ENCODE data around the gene TDRD12.

Gene TDRD12

DNA sequence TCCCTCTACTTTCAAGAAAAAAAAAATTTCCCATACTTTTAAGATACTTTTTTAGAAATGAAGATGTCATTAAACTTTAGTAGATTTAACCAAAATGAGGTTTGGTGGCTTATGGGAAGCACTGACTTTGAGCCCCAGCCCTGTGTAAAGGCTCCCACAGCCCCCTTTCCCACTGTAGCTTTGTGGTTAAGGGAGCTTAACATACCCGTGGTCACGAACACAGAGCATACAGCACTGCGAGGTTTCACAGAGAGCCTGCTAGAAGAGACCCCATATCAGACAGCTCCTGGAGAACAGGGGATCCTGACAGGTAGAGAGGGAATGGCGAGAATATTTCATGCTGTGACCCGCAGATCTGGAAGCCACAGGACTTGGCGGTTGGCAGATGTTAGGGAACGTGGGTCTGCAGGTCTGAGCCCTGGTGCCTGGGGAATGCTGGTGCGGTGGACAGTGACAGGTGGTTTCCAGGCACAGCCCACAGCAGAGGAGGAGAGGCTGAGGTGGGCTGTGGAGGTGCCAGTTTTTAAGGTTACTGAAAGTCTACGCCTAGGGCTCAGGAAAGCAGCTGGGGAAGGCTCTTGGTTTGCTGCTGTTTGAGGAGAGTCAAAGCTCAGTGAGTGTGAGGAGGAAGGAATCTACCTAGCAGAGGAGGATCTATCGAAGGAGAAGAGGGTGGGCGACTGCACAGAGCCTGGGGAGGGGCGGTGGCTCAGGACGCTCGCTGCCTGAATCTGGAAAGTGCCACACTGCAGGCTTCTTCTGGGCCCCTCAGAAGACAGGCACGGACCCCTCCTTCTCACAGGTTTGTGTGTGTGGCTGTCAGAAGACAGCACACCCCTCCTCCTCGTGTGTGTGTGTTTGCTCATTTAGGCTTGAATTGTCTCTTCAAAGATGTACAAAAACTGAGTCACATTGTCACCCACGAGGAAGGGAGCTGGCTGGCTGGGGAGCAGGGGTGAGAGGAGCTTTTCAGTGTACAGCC, 100.1 kb downstream of the TDRD12 start:
- TF ChIP-seq, protein P1, sequence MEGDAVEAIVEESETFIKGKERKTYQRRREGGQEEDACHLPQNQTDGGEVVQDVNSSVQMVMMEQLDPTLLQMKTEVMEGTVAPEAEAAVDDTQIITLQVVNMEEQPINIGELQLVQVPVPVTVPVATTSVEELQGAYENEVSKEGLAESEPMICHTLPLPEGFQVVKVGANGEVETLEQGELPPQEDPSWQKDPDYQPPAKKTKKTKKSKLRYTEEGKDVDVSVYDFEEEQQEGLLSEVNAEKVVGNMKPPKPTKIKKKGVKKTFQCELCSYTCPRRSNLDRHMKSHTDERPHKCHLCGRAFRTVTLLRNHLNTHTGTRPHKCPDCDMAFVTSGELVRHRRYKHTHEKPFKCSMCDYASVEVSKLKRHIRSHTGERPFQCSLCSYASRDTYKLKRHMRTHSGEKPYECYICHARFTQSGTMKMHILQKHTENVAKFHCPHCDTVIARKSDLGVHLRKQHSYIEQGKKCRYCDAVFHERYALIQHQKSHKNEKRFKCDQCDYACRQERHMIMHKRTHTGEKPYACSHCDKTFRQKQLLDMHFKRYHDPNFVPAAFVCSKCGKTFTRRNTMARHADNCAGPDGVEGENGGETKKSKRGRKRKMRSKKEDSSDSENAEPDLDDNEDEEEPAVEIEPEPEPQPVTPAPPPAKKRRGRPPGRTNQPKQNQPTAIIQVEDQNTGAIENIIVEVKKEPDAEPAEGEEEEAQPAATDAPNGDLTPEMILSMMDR (IDR thresholded peaks at IDR 0.05), result no peak
- Histone ChIP-seq H3K27ac (no peak overlapping the region), H3K4me1 (ENCODE audit: control insufficient read depth in 1 of 2, insufficient read depth in 1 of 2, low read depth in 1 of 2, low read length in 1 of 2) (no peaks in the 10 kb centered on the region), H3K27me3 (peaks cover 66% of the 10 kb centered on the region), H3K4me3 (ENCODE audit: low read depth in 1 of 2, low read length in 1 of 2) (no peak overlapping the region), H3K9me3 (no peaks in the 10 kb centered on the region), H3K36me3 (no peaks in the 10 kb centered on the region)

- Histone ChIP-seq H3K27me3 (peaks cover 70% of the 10 kb centered on the region), H3K9me3 (no peaks in the 10 kb centered on the region), H3K36me3 (no peaks in the 10 kb centered on the region), H3K4me3 (ENCODE audit: low read depth in 1 of 2, low read length in 1 of 2) (no peak overlapping the region), H3K27ac (no peak overlapping the region), H3K4me1 (ENCODE audit: control insufficient read depth in 1 of 2, insufficient read depth in 1 of 2, low read depth in 1 of 2, low read length in 1 of 2) (no peaks in the 10 kb centered on the region)
- TF ChIP-seq, protein P1 (IDR thresholded peaks at IDR 0.05), result no peak
These were observed 103.6 kb downstream of the TDRD12 start for GRCh38 chr19:32822916-32823746.

DNA sequence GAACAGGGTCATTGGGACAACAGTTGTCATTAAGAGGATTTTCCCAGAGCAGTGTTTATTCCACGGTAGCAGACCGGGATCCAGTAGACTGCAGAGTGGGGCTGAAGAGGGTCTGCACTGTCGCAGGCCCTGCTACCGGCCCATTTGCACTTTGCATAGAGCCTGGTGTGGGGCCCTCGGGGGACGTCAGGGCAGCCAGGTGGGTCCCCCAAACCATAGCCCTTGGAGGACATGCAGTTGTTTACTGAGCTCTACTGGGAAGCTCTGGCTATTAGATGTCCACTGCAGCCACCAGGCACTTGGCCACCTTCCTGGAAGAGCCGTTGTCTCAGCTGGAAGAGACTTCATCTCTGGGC, 104.2 kb downstream of the TDRD12 start:
- Histone ChIP-seq H3K4me3 (ENCODE audit: low read depth in 1 of 2, low read length in 1 of 2) (no peak overlapping the region), H3K27ac (no peak overlapping the region), H3K9me3 (no peaks in the 10 kb centered on the region), H3K36me3 (no peaks in the 10 kb centered on the region), H3K27me3 (peaks cover 66% of the 10 kb centered on the region), H3K4me1 (ENCODE audit: control insufficient read depth in 1 of 2, insufficient read depth in 1 of 2, low read depth in 1 of 2, low read length in 1 of 2) (no peaks in the 10 kb centered on the region)
- TF ChIP-seq, protein P1 (IDR thresholded peaks at IDR 0.05), result no peak

DNA sequence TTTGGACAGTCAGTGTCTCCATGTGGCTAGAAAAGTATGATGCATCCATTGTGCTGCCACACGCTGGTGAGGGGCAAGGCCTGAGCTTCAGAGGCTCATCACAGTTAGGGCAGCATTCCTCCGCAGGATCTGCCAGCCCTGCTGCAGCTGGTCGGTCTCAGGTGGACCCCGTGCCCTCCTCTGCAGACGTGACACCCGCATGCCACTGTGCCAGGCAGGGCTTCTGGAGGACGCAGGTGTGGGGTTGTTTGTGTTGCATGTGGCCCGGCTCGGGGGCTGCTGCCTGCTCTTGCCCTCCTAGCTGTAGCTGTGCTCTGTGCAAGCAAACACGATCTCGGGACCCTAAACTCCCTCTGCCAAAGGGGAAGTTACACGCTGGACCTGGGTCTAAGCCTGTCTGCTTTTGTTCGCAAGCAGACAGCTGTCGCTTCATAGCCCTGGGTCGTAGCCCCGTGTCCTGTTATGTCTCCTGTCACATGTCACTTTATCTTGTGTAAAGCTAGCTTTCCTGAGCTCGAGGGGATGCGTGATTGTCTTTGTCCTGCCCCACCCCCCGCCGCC, 104.7 kb downstream of the TDRD12 start:
- H3K4me3 ChIP-seq (ENCODE audit: low read depth in 1 of 2, low read length in 1 of 2), result no peak overlapping the region
- H3K27ac ChIP-seq, result no peak overlapping the region
- TF ChIP-seq, protein P1 (IDR thresholded peaks at IDR 0.05), result no peak
- no peaks in the 10 kb centered on the region for H3K4me1 ChIP-seq (ENCODE audit: control insufficient read depth in 1 of 2, insufficient read depth in 1 of 2, low read depth in 1 of 2, low read length in 1 of 2)
- H3K9me3 ChIP-seq, result no peaks in the 10 kb centered on the region
- H3K36me3 ChIP-seq, result no peaks in the 10 kb centered on the region
- peaks cover 61% of the 10 kb centered on the region for H3K27me3 ChIP-seq

DNA sequence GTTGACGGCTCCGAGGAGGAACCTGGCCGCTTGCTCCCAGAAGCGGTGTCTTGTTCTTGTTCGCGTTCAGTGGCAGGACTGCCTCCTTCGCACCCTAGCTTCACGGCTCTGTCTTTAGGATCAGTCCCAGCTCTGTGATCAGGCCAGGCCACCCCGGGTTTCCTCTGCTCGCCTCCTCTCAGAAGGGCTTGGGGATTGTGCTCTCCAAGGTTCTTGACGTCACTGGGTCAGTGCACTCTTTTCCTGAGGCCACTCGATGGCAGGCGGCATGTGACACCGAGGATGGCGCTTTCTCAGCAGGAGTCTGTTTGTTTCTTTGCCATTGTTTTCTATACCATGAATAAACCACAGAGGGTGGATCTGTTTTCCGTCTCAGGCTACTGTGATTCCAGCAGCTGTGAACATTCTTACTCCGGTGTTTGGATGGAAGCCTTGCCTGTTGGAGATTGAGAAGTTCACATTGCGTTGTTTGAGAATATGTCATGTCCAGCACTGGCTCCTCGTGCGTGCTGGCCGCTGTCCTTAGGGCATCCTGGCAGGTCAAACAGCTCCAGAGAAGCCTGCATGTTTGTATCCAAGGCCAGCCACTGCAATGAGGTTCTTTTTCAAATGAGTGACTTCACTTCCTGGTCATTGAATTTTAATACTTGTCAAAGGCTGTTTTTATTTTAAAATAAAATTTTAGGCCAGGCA, 105.5 kb downstream of the TDRD12 start:
- Histone ChIP-seq H3K4me1 (ENCODE audit: control insufficient read depth in 1 of 2, insufficient read depth in 1 of 2, low read depth in 1 of 2, low read length in 1 of 2) (no peaks in the 10 kb centered on the region), H3K4me3 (ENCODE audit: low read depth in 1 of 2, low read length in 1 of 2) (no peak overlapping the region), H3K27me3 (peaks cover 53% of the 10 kb centered on the region), H3K9me3 (no peaks in the 10 kb centered on the region), H3K36me3 (no peaks in the 10 kb centered on the region), H3K27ac (no peak overlapping the region)
- TF ChIP-seq, protein P1 (IDR thresholded peaks at IDR 0.05), result no peak
